H1 (cell line): Measurements from ENCODE around the gene PLXNB3. TPM values are rescaled to one million over a fixed set of nuclear protein-coding genes. Genes with fewer than 3 reads are reported as not detected.

Source experiments
- CTCF ChIA-PET: fragments of 300-600 bp; sonication (Branson Sonifier 250); formaldehyde crosslinking; loops from one replicate; lab custom pipeline; 2021; ENCODE audit not compliant: partially characterized antibody; lab: Charles Lee
- POLR2A ChIA-PET: fragments of 300-600 bp; sonication (Branson Sonifier 250); formaldehyde crosslinking; loops from one replicate; lab custom pipeline; 2021; ENCODE audit warnings: inconsistent platforms; ENCODE audit not compliant: partially characterized antibody; lab: Charles Lee
- DNase-seq, 2 experiments: peaks; one replicate each; pipeline versions ENCODE4 v3.0.0 to v3.0.0-alpha.2; 2010 to 2022; ENCODE audit warnings: low spot score in 2 of 2, low read depth in 1 of 2, mixed read lengths in 1 of 2
- FAIRE-seq: peaks from 2 replicates; lab custom pipeline; 2011; peaks lifted over from hg19 to GRCh38; lab: Jason Lieb, UNC
- H2AFZ ChIP-seq: 2 replicates; pipeline ENCODE4 v1.8.1; 2012; ENCODE audit warnings: low read length, inconsistent platforms
- H2AK5ac ChIP-seq: 2 replicates; pipeline ENCODE4 v1.6.1; 2013; ENCODE audit warnings: low read depth, low read length
- H2BK120ac ChIP-seq: replicated peaks from 2 replicates; pipeline ENCODE3; 2013; ENCODE audit warnings: low read depth, low read length, inconsistent platforms
- H2BK12ac ChIP-seq: 2 replicates; pipeline ENCODE4 v1.6.1; 2013; ENCODE audit warnings: low read depth, low read length
- H2BK15ac ChIP-seq: 2 replicates; pipeline ENCODE4 v1.6.1; 2013; ENCODE audit warnings: low read length
- H2BK20ac ChIP-seq: 2 replicates; pipeline ENCODE4 v1.6.1; 2013; ENCODE audit warnings: low read length
- H2BK5ac ChIP-seq: 2 replicates; pipeline ENCODE4 v1.6.1; 2013; ENCODE audit warnings: low read depth, low read length
- H3K14ac ChIP-seq: 2 replicates; pipeline ENCODE4 v1.6.1; 2013; ENCODE audit warnings: inconsistent platforms; ENCODE audit not compliant: insufficient read length
- H3K18ac ChIP-seq: 2 replicates; pipeline ENCODE4 v1.6.1; 2013; ENCODE audit warnings: low read length; ENCODE audit errors: extremely low read depth
- H3K23ac ChIP-seq: 2 replicates; pipeline ENCODE4 v1.6.1; 2013; ENCODE audit warnings: inconsistent platforms; ENCODE audit not compliant: insufficient read length
- H3K23me2 ChIP-seq: 2 replicates; pipeline ENCODE4 v1.6.1; 2013; ENCODE audit warnings: low read depth, low read length
- H3K27ac ChIP-seq: 2 replicates; pipeline ENCODE4 v1.6.1; 2011; ENCODE audit warnings: low read depth, low read length, inconsistent platforms
- H3K27me3 ChIP-seq, 4 experiments: replicated peaks in 1 of 4; 1 replicate in 1 of 4; 2 replicates in 3 of 4; pipeline versions ENCODE4 v1.6.1 to v1.8.1; 2011 to 2013; ENCODE audit warnings: low read length in 3 of 4, mild to moderate bottlenecking in 3 of 4, inconsistent platforms in 2 of 4, mixed read lengths in 2 of 4, moderate library complexity in 1 of 4; ENCODE audit not compliant: control insufficient read depth in 3 of 4, insufficient read depth in 3 of 4; ENCODE audit errors: extremely low read depth in 1 of 4
- H3K36me3 ChIP-seq, 4 experiments: 2 replicates each; pipeline versions ENCODE4 v1.6.1 to v1.8.1; 2011 to 2013; ENCODE audit warnings: mild to moderate bottlenecking in 4 of 4, low read length in 3 of 4, moderate library complexity in 2 of 4, control low read depth in 1 of 4, inconsistent platforms in 1 of 4; ENCODE audit not compliant: insufficient read depth in 4 of 4, control insufficient read depth in 2 of 4
- H3K4ac ChIP-seq: replicated peaks from 2 replicates; pipeline ENCODE3; 2013; ENCODE audit warnings: low read length, low read depth, mixed read lengths, inconsistent platforms; ENCODE audit not compliant: insufficient read length
- H3K4me1 ChIP-seq, 4 experiments: replicated peaks in 1 of 4; 1 replicate in 1 of 4; 2 replicates in 3 of 4; pipeline versions ENCODE4 v1.6.1 to v1.8.1; 2011 to 2013; ENCODE audit warnings: low read length in 3 of 4, inconsistent platforms in 2 of 4, mixed read lengths in 1 of 4; ENCODE audit not compliant: insufficient read depth in 4 of 4, control insufficient read depth in 3 of 4
- H3K4me2 ChIP-seq, 2 experiments: 2 replicates each; pipeline versions ENCODE4 v1.6.1 to v1.8.1; 2011 to 2013; ENCODE audit warnings: low read depth in 2 of 2, low read length in 2 of 2, control low read depth in 1 of 2, inconsistent platforms in 1 of 2, mild to moderate bottlenecking in 1 of 2; ENCODE audit not compliant: insufficient read depth in 1 of 2
- H3K4me3 ChIP-seq, 4 experiments: fragments of 200-600, 300-600 bp in 1 of 4; sonication (generic), shearing (Covaris generic), sonication (Bioruptor Twin) in 1 of 4; 2 replicates each; pipeline versions ENCODE4 v1.5.1 to v1.8.1; 2011 to 2016; ENCODE audit warnings: low read length in 4 of 4, low read depth in 3 of 4, control low read depth in 2 of 4, inconsistent platforms in 2 of 4, mild to moderate bottlenecking in 2 of 4, mixed read lengths in 1 of 4, moderate library complexity in 1 of 4; ENCODE audit not compliant: insufficient read depth in 2 of 4; ENCODE audit errors: extremely low read depth in 1 of 4
- H3K56ac ChIP-seq: replicated peaks from 2 replicates; pipeline ENCODE3; 2013; ENCODE audit warnings: low read depth, mild to moderate bottlenecking, mixed read lengths, low read length, inconsistent platforms; ENCODE audit not compliant: insufficient read length
- H3K79me1 ChIP-seq: 2 replicates; pipeline ENCODE4 v1.6.1; 2013; ENCODE audit warnings: low read depth, low read length, control low read depth
- H3K79me2 ChIP-seq, 2 experiments: 2 replicates each; pipeline versions ENCODE4 v1.6.1 to v1.8.1; 2012 to 2013; ENCODE audit warnings: low read length in 2 of 2, mild to moderate bottlenecking in 2 of 2, inconsistent platforms in 1 of 2; ENCODE audit not compliant: insufficient read depth in 2 of 2, control insufficient read depth in 1 of 2
- H3K9ac ChIP-seq, 4 experiments: replicated peaks in 1 of 4; 1 replicate in 1 of 4; 2 replicates in 3 of 4; pipeline versions ENCODE4 v1.6.1 to v1.8.1; 2011 to 2013; ENCODE audit warnings: low read depth in 3 of 4, low read length in 3 of 4, control low read depth in 2 of 4, mild to moderate bottlenecking in 2 of 4, moderate library complexity in 2 of 4, inconsistent platforms in 1 of 4; ENCODE audit errors: extremely low read depth in 1 of 4
- H3K9me3 ChIP-seq, 2 experiments: 2 replicates each; pipeline versions ENCODE4 v1.6.1 to v1.8.1; 2012 to 2013; ENCODE audit warnings: mild to moderate bottlenecking in 2 of 2, moderate library complexity in 2 of 2, control low read depth in 1 of 2, inconsistent platforms in 1 of 2, low read depth in 1 of 2, low read length in 1 of 2, mixed read lengths in 1 of 2; ENCODE audit not compliant: insufficient read depth in 2 of 2
- H4K20me1 ChIP-seq, 2 experiments: replicated peaks in 1 of 2; 2 replicates each; pipeline versions ENCODE3 to v1.8.1; 2011 to 2013; ENCODE audit warnings: inconsistent platforms in 2 of 2, low read length in 2 of 2, mild to moderate bottlenecking in 1 of 2; ENCODE audit not compliant: insufficient read depth in 2 of 2, control insufficient read depth in 1 of 2
- H4K5ac ChIP-seq: 2 replicates; pipeline ENCODE4 v1.6.1; 2013; ENCODE audit warnings: low read length, low read depth, mixed read lengths, inconsistent platforms; ENCODE audit not compliant: insufficient read length
- H4K8ac ChIP-seq: 2 replicates; pipeline ENCODE4 v1.8.0; 2013; ENCODE audit warnings: mild to moderate bottlenecking, moderate library complexity, low read length, inconsistent platforms; ENCODE audit not compliant: insufficient read depth; ENCODE audit errors: extremely low read depth
- H4K91ac ChIP-seq: replicated peaks from 2 replicates; pipeline ENCODE3; 2013; ENCODE audit warnings: low read length, mixed read lengths, inconsistent platforms; ENCODE audit not compliant: insufficient read length
- ATF2 ChIP-seq: IDR thresholded peaks from 2 replicates; pipeline ENCODE4 v1.6.1; 2012; ENCODE audit warnings: low read length, inconsistent platforms
- E2F6 ChIP-seq: IDR thresholded peaks from 2 replicates; pipeline ENCODE4 v1.6.1; 2012; ENCODE audit warnings: inconsistent platforms
- EGR1 ChIP-seq: IDR thresholded peaks from 2 replicates; pipeline ENCODE4 v1.6.1; 2011; ENCODE audit warnings: low read depth, low read length, borderline replicate concordance
- GTF2F1 ChIP-seq: IDR thresholded peaks from 2 replicates; pipeline ENCODE4 v1.6.1; 2012; ENCODE audit warnings: low read depth, low read length, improper control_type of control experiment, borderline replicate concordance
- POLR2A ChIP-seq, 2 experiments: IDR thresholded peaks; 1 replicate in 1 of 2; 2 replicates in 1 of 2; pipeline ENCODE4 v1.6.1; 2011; ENCODE audit warnings: low read depth in 2 of 2, low read length in 2 of 2, mild to moderate bottlenecking in 2 of 2; ENCODE audit errors: control extremely low read depth in 1 of 2
- POU5F1 ChIP-seq: IDR thresholded peaks from 2 replicates; pipeline ENCODE4 v1.6.1; 2011; ENCODE audit warnings: low read depth, mild to moderate bottlenecking, low read length, moderate library complexity
- RBBP5 ChIP-seq: IDR thresholded peaks from 2 replicates; pipeline ENCODE4 v1.7.1; 2012; ENCODE audit warnings: low read depth, mild to moderate bottlenecking, inconsistent platforms, low read length, moderate library complexity, borderline replicate concordance
- RNF2 ChIP-seq: fragments of 200-900, 300-1000 bp; sonication (generic); IDR thresholded peaks from 2 replicates; pipeline ENCODE4 v1.7.1; 2016; ENCODE audit warnings: borderline replicate concordance, low read depth, mild to moderate bottlenecking, antibody characterized with exemption, low read length; ENCODE audit not compliant: poor library complexity, severe bottlenecking; ENCODE audit errors: missing control alignments
- SIN3A ChIP-seq, 2 experiments: IDR thresholded peaks in 1 of 2; conservative IDR thresholded peaks in 1 of 2; 2 replicates each; pipeline ENCODE4 v1.6.1; 2011 to 2012; ENCODE audit warnings: low read length in 2 of 2, improper control_type of control experiment in 1 of 2, low read depth in 1 of 2, mild to moderate bottlenecking in 1 of 2
- SIRT6 ChIP-seq: IDR thresholded peaks from one replicate; pipeline ENCODE4 v1.7.1; 2012; ENCODE audit warnings: low read length, inconsistent platforms
- TCF12 ChIP-seq: IDR thresholded peaks from 2 replicates; pipeline ENCODE4 v1.6.1; 2011; ENCODE audit warnings: low read depth, mild to moderate bottlenecking, low read length
- whole genome bisulfite sequencing, 2 experiments: shearing (Covaris generic) in 1 of 2; methylation state at CpG; one replicate each; pipeline versions ENCODE4 v1.1.6 to v1.1.7; 2013 to 2015; ENCODE audit warnings: low lambda C conversion rate in 2 of 2, mixed read lengths in 2 of 2, inconsistent platforms in 1 of 2, low coverage in 1 of 2, missing lambda C conversion rate in 1 of 2; ENCODE audit not compliant: insufficient replicate concordance in 2 of 2, insufficient coverage in 1 of 2, insufficient read length in 1 of 2; ENCODE audit errors: extremely low coverage in 1 of 2, missing lambda C conversion rate in 1 of 2; 5-methylcytosine and 5-hydroxymethylcytosine counted together
- polyA plus RNA-seq, 7 experiments: library from polyadenylated mRNA; depleted of rRNA in 3 of 7; stranded (reverse) in 5 of 7; unstranded in 2 of 7; fragments of >200 nt in 5 of 7; fragments of 200-250 nt in 2 of 7; gene quantifications; 1 replicate in 5 of 7; 2 replicates in 1 of 7; 4 replicates in 1 of 7; pipeline versions ENCODE4 v1.2.1 to v1.2.3, GENCODE V29; 2011 to 2013; ENCODE audit warnings: missing spikeins in 2 of 7, mixed read lengths in 2 of 7
- total RNA-seq: library from RNA; stranded (reverse); fragmentation: NEBNext Ultra II Directional; extraction: Animal tissue kit (Norgen Biotek cat#: 25700); gene quantifications from 2 replicates; pipeline ENCODE4 v1.2.1, GENCODE V29; 2021

PLXNB3 gene
- total and polyA plus RNA-seq, 2 of the 8 experiments (the other 6 are each of a cell fraction or from before 2014, with no cell fraction given): 1.2 to 2.7 TPM

- Histone ChIP-seq H3K56ac (no peak overlapping the region), H2AFZ (no peak overlapping the region), H3K9ac (no peak overlapping the region), H4K8ac (no peak overlapping the region), H3K23me2 (no peaks in the 10 kb centered on the region), H3K23ac (no peak overlapping the region), H3K79me1 (no peaks in the 10 kb centered on the region), H3K36me3 (no peaks in the 10 kb centered on the region), H3K4me1 (peaks cover 0 to 4% (median under 1%) of the 10 kb centered on the region in 4 experiments; a peak in 5 of 7 replicates), H2BK12ac (no peak overlapping the region), H3K4me2 (no peak overlapping the region), H3K9me3 (no peaks in the 10 kb centered on the region), H3K79me2 (no peaks in the 10 kb centered on the region), H2BK5ac (no peak overlapping the region), H3K14ac (no peak overlapping the region), H3K4me3 (no peak overlapping the region), H3K18ac (no peak overlapping the region), H2BK15ac (no peak overlapping the region), H4K20me1 (no peaks in the 10 kb centered on the region), H4K91ac (no peak overlapping the region), H3K4ac (no peak overlapping the region), H2AK5ac (no peak overlapping the region), H2BK120ac (no peak overlapping the region), H3K27me3 (no peaks in the 10 kb centered on the region), H2BK20ac (no peak overlapping the region), H3K27ac (no peak overlapping the region), H4K5ac (no peak overlapping the region)
- DNase-seq: no peak
- FAIRE-seq: no peak
- 91% methylated on average over 11 of the region's 27 CpGs; no CpG with 5 or more reads in 1 of the 2 experiments for WGBS, 2 experiments
- POLR2A ChIA-PET: no interaction called here
- CTCF ChIA-PET: interaction anchor here (0.7 to 1.8 kb wide), 3 partner anchors 9 to 159 kb away, joined by 3 to 4 read pairs (median 3); no protein-coding TSS in a partner anchor
- no peak for TF ChIP-seq RNF2
- no peak for TF ChIP-seq GTF2F1
- TF ChIP-seq TCF12: no peak
- TF ChIP-seq SIN3A (conservative IDR thresholded peaks at IDR 0.05 in 1 of 2, IDR thresholded peaks at IDR 0.05 in 1 of 2; ENCODE audit: low read depth in 1 of 2, low read length in 2 of 2): no peak
- no peak for TF ChIP-seq ATF2
- TF ChIP-seq E2F6: no peak
- no peak for TF ChIP-seq EGR1
- TF ChIP-seq POLR2A (IDR thresholded peaks at IDR 0.05; ENCODE audit: control extremely low read depth in 1 of 2, low read depth in 2 of 2, low read length in 2 of 2): no peak
- no peak for TF ChIP-seq POU5F1
- TF ChIP-seq SIRT6: no peak
- no peak for TF ChIP-seq RBBP5
Measured at GRCh38 chrX:153738056-153738605, 25.9 kb upstream of the PLXNB3 start.
